Stimulated activated CD4-positive, alpha-beta T cell treated with anti-CD3 and anti-CD28 coated beads, Interleukin-4, amount 100 ng/mL, for 1 hour (primary cell): ENCODE results near the gene PEDS1.
"Not testable (repeated sequence)": the region's sequence is repeated elsewhere in the genome, so short reads cannot be mapped to it uniquely, and the experiment has no call there.

Experiments
- DNase-seq: peaks from one replicate; pipeline ENCODE4 v3.0.0-alpha.2; 2020

PEDS1 gene

GRCh38 chr20:50111120-50111828 lies 42.2 kb downstream of the PEDS1 start:
- peak; percentile 37 for DNase-seq

DNA sequence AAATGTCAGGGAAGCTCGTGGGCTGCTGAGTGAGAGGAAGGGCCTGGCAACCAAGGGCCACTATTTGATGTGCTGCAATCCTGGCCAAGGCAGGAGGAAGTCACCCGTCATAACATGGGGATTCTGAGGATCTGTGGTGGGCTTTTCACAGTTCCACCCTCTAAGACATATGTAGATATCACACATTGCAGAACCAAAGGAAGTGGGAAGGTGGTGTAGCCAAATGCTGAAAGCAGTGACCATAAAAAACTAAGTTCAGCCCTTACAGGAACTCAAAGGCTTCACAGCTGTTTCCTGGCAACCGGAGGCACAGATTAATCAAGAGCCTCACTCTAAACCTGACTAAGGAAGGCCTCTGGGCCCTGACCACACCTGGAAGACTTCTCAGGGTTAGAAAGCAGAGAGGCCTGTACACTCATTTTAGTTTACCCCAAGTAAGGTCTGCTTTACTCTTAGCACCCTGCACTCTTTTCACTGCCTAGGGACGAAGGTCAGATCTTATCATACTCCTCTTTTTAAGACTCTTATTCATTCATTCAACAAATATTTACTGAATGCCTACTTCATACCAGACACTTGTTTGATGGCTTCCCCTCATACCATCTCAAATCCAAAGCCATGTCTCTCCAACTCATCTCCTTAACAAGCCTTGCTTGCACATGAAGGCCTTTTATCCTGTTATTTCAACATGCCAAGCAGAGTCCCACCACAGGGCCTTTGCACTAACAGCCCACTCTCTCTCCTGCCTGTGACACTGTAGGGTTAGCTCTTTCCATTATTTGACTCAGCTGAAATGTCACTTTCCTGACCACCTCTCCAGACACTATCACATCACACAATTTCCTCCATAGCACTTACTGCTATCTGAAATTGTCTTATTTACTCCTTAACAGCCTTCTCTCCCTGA lies 43.1 kb downstream of the PEDS1 start:
- DNase-seq = no peak

DNA sequence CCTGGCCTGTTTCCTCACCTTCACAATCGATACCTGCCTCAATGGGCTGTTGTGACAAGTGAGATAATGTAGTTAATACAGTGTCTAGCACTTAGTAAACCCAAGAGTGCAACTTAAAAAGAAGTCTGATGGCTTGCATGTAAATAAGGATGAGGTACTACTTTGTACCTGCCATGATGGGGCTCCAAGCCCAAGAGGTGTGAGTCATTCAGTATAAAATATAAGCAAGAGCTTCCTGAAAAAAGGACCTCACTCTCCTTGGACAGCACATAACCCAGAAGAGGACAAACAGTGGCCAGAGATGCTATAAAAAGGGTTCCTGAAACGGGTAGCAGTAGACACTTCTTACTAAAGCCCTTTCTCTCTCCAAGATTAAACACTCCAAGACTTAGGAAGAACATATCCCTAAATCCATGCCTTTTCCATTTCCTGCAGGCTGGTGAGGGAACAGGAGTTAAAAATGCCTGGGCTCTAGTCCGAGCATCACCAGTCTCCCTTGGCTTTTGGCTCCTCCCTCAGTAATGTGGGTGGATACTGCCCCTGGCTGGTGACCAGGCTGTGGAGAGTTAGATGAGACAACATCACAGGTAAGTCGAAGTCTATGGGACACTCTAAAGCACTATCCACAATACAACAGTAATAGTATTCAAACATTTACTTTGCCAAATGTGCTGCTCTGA lies 44.8 kb downstream of the PEDS1 start:
- no peak for DNase-seq

DNA sequence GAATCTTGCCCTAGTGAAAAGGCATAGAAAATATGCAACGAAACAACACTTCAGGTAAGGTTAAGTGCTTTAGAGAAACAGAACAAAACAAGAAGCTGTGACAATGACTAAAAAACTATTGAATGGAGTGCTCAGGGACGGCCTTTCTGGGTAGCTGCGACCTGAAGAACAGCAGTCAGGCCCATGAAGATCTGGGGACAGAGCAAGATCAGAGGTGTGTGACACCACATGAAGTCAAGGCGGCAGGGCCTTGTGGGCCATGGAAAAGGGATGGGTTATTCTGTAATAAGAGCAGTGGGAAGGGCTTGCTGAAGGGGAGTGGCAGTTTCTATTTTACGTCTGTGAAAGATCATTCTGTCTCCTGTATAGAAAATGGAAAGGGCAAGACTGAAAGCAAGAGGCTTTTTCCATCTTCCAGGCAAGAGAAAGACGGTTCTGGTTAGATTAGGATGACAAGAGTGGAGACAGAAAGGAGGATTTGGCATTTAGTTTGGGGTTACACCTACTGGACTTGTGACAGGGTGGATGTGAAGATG lies 45.7 kb downstream of the PEDS1 start:
- DNase-seq = no peak

GRCh38 chr20:50107086-50107660 lies 46.4 kb downstream of the PEDS1 start:
- DNase-seq = no peak

DNA sequence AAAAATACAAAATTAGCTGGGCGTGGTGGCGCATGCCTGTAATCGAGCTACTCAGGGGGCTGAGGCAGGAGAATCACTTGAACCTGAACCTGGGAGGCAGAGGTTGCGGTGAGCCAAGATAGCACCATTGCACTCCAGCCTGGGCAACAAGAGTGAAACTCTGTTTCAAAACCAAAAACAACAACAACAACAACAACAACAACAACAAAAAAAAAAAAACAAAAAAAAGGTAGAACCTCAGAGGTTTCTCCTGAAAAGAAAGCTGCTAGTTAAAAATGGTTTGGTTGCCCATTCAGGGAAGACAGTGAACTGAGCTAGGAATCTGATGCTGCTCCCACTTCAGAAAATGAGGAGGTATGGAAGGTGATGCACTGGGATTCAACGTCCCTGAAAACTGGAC lies 46.9 kb downstream of the PEDS1 start:
- not testable (repeated sequence) for DNase-seq
